ENCODE results near the gene UNCX. TPM values are rescaled to one million over a fixed set of nuclear protein-coding genes. Genes with fewer than 3 reads are reported as not detected.

UNCX gene
- polyA plus RNA-seq, 1 experiment: not detected

DNA sequence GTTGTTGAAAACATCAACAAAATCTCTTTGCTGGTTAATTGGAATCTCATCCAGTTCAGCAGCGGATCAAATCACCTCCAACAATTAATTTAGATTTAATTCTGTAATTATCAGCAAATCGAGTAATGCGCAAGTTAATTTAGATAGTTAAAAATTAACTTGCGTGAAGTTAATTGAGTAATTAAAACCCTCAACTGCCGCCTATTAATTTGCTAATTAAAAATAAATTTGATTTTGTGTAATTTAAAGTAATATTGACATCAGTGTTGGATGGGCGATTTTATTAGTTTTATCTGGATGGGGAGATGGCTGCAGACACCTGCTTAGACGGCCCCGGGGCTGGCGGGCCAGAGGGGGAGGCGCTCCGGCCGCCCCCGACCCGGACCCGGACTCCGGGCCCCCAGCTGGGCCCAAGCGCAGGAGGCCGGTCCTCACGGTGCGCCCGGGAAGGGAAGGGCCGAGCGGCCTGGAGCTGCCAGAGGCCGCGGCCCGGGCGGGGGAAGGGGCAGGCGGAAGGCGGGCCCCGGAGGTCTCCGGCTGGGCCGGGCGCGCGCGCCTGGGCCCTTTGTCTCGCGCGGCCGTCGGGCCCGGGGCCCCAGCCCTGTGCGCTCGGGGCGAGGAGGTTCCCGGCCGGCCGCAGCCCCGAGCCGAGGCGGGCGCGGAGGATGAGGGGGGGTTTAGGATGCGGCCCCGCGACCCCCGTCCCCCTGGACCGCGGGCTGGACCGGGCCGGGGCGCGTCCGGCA is 3.3 kb upstream of the UNCX start:
- CTCF ChIA-PET: no interaction called here

GRCh38 chr7:1229956-1230355 is 2.7 kb upstream of the UNCX start:
- TF ChIP-seq CTCF (IDR thresholded peaks at IDR 0.05; ENCODE audit: low read depth, low read length): no peak
- ChIA-PET CTCF (no interaction called here), POLR2A (no interaction called here)

More for the DNA sequence above, 3.3 kb upstream of the UNCX start:
- Histone ChIP-seq H3K27ac (ENCODE audit: low read depth, low read length) (no peak overlapping the region), H3K27me3 (ENCODE audit: control insufficient read depth, insufficient read depth, low read length) (peaks cover 80% of the 10 kb centered on the region), H3K4me3 (ENCODE audit: low read depth, low read length) (no peak overlapping the region), H3K9me3 (ENCODE audit: control insufficient read depth, insufficient read depth, low read length) (peaks cover 16% of the 10 kb centered on the region; the same call in 1 of the 2 replicates)
- POLR2A ChIA-PET: no interaction called here
- no peak for TF ChIP-seq CTCF (IDR thresholded peaks at IDR 0.05; ENCODE audit: low read depth, low read length)
- DNase-seq (ENCODE audit: low read depth, low spot score): no peak

DNA sequence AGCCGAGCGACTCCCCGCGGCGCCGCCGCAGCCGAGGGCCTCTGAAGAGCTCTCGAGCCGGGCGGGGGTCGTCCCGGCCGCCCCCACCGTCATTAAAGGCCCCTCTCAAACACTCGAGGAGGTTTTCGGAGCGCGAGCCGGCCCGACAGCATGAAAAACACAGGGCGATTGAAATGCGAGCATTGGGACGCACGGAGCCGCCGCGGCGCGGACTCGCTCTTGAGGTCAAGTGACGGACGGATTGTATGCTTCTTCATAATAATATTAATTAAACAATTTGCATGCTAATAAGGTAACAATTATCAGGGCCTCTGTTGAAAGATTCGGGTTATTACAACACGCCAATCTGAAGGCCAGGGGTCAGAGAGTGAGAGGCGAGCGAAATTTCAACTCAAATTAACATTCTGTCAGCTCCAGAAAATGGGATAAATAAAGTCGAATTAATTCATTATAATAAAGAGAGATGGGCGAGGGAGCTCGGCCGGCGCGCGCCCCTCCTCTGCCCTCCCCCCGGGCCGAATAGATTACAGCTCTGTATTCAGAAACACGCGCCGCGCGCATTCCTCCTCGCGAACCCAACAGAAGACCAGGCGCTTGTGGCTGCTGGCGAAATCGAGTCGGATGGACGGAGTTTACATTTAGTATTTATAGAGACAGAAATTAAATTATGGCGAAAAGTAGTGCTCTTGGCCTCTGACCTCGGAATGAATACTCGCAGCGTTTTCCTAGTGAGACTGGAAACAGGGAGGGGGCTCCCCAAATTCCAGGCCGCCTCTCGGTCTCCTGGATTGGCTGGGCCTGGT is 2.1 kb upstream of the UNCX start:
- DNase-seq (ENCODE audit: low read depth, low spot score): no peak
- CTCF ChIA-PET: no interaction called here

More at GRCh38 chr7:1229956-1230355, 2.7 kb upstream of the UNCX start:
- no peak overlapping the region for H3K4me3 ChIP-seq (ENCODE audit: low read depth, low read length)
- peaks cover 81% of the 10 kb centered on the region for H3K27me3 ChIP-seq (ENCODE audit: control insufficient read depth, insufficient read depth, low read length)
- DNase-seq (ENCODE audit: low read depth, low spot score): no peak
- no peak overlapping the region for H3K27ac ChIP-seq (ENCODE audit: low read depth, low read length)
- peaks cover 19% of the 10 kb centered on the region; the same call in 1 of the 2 replicates for H3K9me3 ChIP-seq (ENCODE audit: control insufficient read depth, insufficient read depth, low read length)

DNA sequence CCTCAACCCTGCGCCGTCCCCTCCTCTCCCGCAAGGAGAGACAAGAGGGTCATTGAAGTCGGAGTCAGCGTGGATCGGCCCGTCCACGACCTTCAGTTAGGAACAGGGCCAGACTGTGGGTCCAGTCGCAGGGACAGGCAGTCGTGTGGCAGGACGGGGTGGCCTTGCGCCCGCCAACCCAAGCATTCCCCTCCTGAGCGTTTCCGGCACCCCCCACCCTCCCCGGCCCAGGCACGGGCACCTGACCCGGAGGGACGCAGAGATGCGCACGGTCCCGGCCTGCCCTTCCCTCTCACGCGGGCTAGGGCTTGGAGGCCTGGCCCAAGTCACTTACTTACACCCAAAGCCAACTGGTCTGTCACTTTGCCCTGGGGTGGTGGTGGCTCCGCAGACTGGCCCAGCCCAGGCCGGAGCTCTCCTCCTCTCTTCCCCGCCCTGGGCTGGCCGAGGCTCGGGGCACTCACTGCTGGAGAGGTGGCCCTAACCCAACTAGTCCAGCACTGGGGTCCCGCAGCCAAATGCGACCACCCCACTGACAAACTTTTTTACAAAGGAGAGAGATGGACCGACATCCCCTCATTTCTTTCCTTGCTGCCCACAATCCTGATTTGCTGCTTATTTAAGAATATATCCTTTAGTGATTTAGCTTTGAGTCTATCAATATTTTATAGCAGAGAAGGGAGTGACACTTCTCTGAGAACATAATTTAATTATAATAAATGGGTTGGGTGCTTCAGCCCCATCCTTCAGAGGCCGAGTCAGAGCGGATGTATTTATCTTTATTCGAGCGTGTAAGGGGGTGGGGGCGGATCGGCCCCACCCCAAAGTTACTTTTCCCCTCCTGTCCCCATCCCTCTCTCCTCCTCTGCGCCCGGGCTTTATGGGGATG is 1.2 kb upstream of the UNCX start:
- peaks cover 76% of the 10 kb centered on the region for H3K27me3 ChIP-seq (ENCODE audit: control insufficient read depth, insufficient read depth, low read length)
- H3K27ac ChIP-seq (ENCODE audit: low read depth, low read length): peak overlapping the region; percentile 11
- CTCF ChIA-PET: no interaction called here
- peaks cover 28% of the 10 kb centered on the region; the same call in 1 of the 2 replicates for H3K9me3 ChIP-seq (ENCODE audit: control insufficient read depth, insufficient read depth, low read length)
- H3K4me3 ChIP-seq (ENCODE audit: low read depth, low read length): no peak overlapping the region
- DNase-seq (ENCODE audit: low read depth, low spot score): no peak
- TF ChIP-seq CTCF (IDR thresholded peaks at IDR 0.05; ENCODE audit: low read depth, low read length): no peak
- POLR2A ChIA-PET: no interaction called here

More for the DNA sequence above, 2.1 kb upstream of the UNCX start:
- Histone ChIP-seq H3K27me3 (ENCODE audit: control insufficient read depth, insufficient read depth, low read length) (peaks cover 82% of the 10 kb centered on the region), H3K9me3 (ENCODE audit: control insufficient read depth, insufficient read depth, low read length) (peaks cover 26% of the 10 kb centered on the region; the same call in 1 of the 2 replicates), H3K4me3 (ENCODE audit: low read depth, low read length) (no peak overlapping the region), H3K27ac (ENCODE audit: low read depth, low read length) (no peak overlapping the region)
- TF ChIP-seq CTCF (IDR thresholded peaks at IDR 0.05; ENCODE audit: low read depth, low read length): no peak
- POLR2A ChIA-PET: no interaction called here
